SK-N-SH (cell line): ENCODE data around the gene OSBPL8. TPM values are rescaled to one million over a fixed set of nuclear protein-coding genes. Genes with fewer than 3 reads are reported as not detected.

Experiments used
- CTCF ChIA-PET: fragments of 300-600, 350-600 bp; formaldehyde crosslinking; extraction: SDS; loops from one replicate; lab custom pipeline; 2021; lab: Yijun Ruan, JAX
- POLR2A ChIA-PET: fragments of 350-600 bp; sonication (Branson Sonifier 250); formaldehyde crosslinking; extraction: SDS; loops from one replicate; lab custom pipeline; 2020; ENCODE audit warnings: antibody characterized with exemption, inconsistent platforms; lab: Yijun Ruan, JAX
- DNase-seq: peaks from one replicate; pipeline ENCODE4 v3.0.0; 2012
- H2AFZ ChIP-seq: fragments of 200-600 bp; sonication (generic); 2 replicates; pipeline ENCODE4 v1.8.1; 2016; ENCODE audit warnings: antibody characterized with exemption, mild to moderate bottlenecking, low read depth
- H3F3A ChIP-seq: fragments of 200-600 bp; sonication (generic); replicated peaks from 2 replicates; pipeline ENCODE3; 2016; ENCODE audit warnings: antibody characterized with exemption, mild to moderate bottlenecking; ENCODE audit not compliant: insufficient read depth
- H3K27ac ChIP-seq, 2 experiments: fragments of 200-500 bp in 1 of 2; fragments of 200-600 bp in 1 of 2; sonication (Bioruptor generic) in 1 of 2; sonication (generic), shearing (Covaris generic) in 1 of 2; 2 replicates each; pipeline versions ENCODE4 v1.5.1 to v1.6.1; 2014 to 2016; ENCODE audit warnings: low read depth in 2 of 2, inconsistent platforms in 1 of 2, low read length in 1 of 2, mild to moderate bottlenecking in 1 of 2, mixed read lengths in 1 of 2
- H3K27me3 ChIP-seq: fragments of 200-600 bp; sonication (generic), shearing (Covaris generic); 2 replicates; pipeline ENCODE4 v1.6.1; 2016; ENCODE audit warnings: mixed run types; ENCODE audit not compliant: insufficient read depth
- H3K36me3 ChIP-seq, 2 experiments: fragments of 200-500 bp in 1 of 2; fragments of 200-600 bp in 1 of 2; sonication (Bioruptor generic) in 1 of 2; sonication (generic) in 1 of 2; replicated peaks in 1 of 2; 2 replicates each; pipeline versions ENCODE3 to v1.5.1; 2014 to 2016; ENCODE audit warnings: low read length in 1 of 2, mild to moderate bottlenecking in 1 of 2; ENCODE audit not compliant: insufficient read depth in 2 of 2, control insufficient read depth in 1 of 2
- H3K4me1 ChIP-seq, 2 experiments: fragments of 200-500 bp in 1 of 2; fragments of 200-600 bp in 1 of 2; sonication (Bioruptor generic) in 1 of 2; sonication (generic), shearing (Covaris generic) in 1 of 2; 2 replicates each; pipeline versions ENCODE4 v1.5.1 to v1.6.1; 2014 to 2016; ENCODE audit warnings: low read depth in 1 of 2, low read length in 1 of 2, mixed run types in 1 of 2; ENCODE audit not compliant: insufficient read depth in 2 of 2, control insufficient read depth in 1 of 2
- H3K4me2 ChIP-seq: fragments of 200-600 bp; sonication (generic), shearing (Covaris generic); 2 replicates; pipeline ENCODE4 v1.6.1; 2017; ENCODE audit warnings: mixed run types
- H3K4me3 ChIP-seq, 2 experiments: fragments of 200-500 bp in 1 of 2; fragments of 200-600 bp in 1 of 2; sonication (Bioruptor generic) in 1 of 2; sonication (generic), shearing (Covaris generic) in 1 of 2; 2 replicates each; pipeline versions ENCODE4 v1.5.1 to v1.8.1; 2014 to 2016; ENCODE audit warnings: low read depth in 2 of 2, inconsistent platforms in 1 of 2, low read length in 1 of 2, mild to moderate bottlenecking in 1 of 2, mixed read lengths in 1 of 2, moderate library complexity in 1 of 2
- H3K79me2 ChIP-seq: fragments of 200-600 bp; sonication (generic); 2 replicates; pipeline ENCODE4 v1.8.1; 2017; ENCODE audit warnings: mild to moderate bottlenecking; ENCODE audit not compliant: insufficient read depth
- H3K9ac ChIP-seq: fragments of 200-600 bp; sonication (generic); 2 replicates; pipeline ENCODE4 v1.6.1; 2017; ENCODE audit warnings: mixed run types
- H3K9me2 ChIP-seq: fragments of 200-600 bp; sonication (generic); 2 replicates; pipeline ENCODE4 v1.6.1; 2017; ENCODE audit warnings: mixed run types
- H3K9me3 ChIP-seq: fragments of 200-600 bp; sonication (generic); 2 replicates; pipeline ENCODE4 v1.6.1; 2017; ENCODE audit warnings: mixed run types, mild to moderate bottlenecking, moderate library complexity
- H4K20me1 ChIP-seq: fragments of 200-600 bp; sonication (generic); 2 replicates; pipeline ENCODE4 v1.6.1; 2017; ENCODE audit warnings: mild to moderate bottlenecking, mixed run types; ENCODE audit not compliant: insufficient read depth
- ELF1 ChIP-seq: IDR thresholded peaks from 2 replicates; pipeline ENCODE4 v1.4.0; 2012
- EP300 ChIP-seq, 2 experiments: IDR thresholded peaks; 2 replicates each; pipeline versions ENCODE4 v1.4.0 to v1.6.1; 2012; ENCODE audit warnings: borderline replicate concordance in 1 of 2, low read depth in 1 of 2, low read length in 1 of 2
- EZH2phosphoT487 ChIP-seq: fragments of 200-600 bp; sonication (generic); IDR thresholded peaks from 2 replicates; pipeline ENCODE4 v1.6.1; 2017; ENCODE audit warnings: low read depth, mixed run types, mild to moderate bottlenecking, antibody characterized with exemption, moderate library complexity, borderline replicate concordance
- JUND ChIP-seq: IDR thresholded peaks from 2 replicates; pipeline ENCODE4 v1.4.0; 2012
- MEF2A ChIP-seq: IDR thresholded peaks from 2 replicates; pipeline ENCODE4 v1.4.0; 2012; ENCODE audit warnings: low read depth, borderline replicate concordance
- RAD21 ChIP-seq: IDR thresholded peaks from 2 replicates; pipeline ENCODE4 v1.6.1; 2012; ENCODE audit warnings: mild to moderate bottlenecking, low read length
- SIN3A ChIP-seq: IDR thresholded peaks from 2 replicates; pipeline ENCODE4 v1.6.1; 2012; ENCODE audit warnings: low read depth, mild to moderate bottlenecking, low read length, moderate library complexity, borderline replicate concordance
- YY1 ChIP-seq: IDR thresholded peaks from 2 replicates; pipeline ENCODE4 v1.4.0; 2012; ENCODE audit warnings: low read depth, mild to moderate bottlenecking
- WGBS: methylation state at CpG from one replicate; pipeline ENCODE4 v1.1.6; 2017; ENCODE audit warnings: low lambda C conversion rate; 5-methylcytosine and 5-hydroxymethylcytosine counted together
- polyA plus RNA-seq, 3 experiments: library from polyadenylated mRNA; depleted of rRNA; stranded (reverse); fragments of >200 nt; gene quantifications; 2 replicates each; pipeline ENCODE4 v1.2.3, GENCODE V29; 2012
- TF ChIP-seq, protein P1 (sequence below): IDR thresholded peaks from 2 replicates; pipeline ENCODE4 v1.6.1; 2012; ENCODE audit warnings: mild to moderate bottlenecking, low read depth, low read length, moderate library complexity
- TF ChIP-seq, protein P2 (sequence below): IDR thresholded peaks from 2 replicates; pipeline ENCODE4; 2012
- TF ChIP-seq, protein P3 (sequence below): fragments of 150-350 bp; IDR thresholded peaks from 2 replicates; pipeline ENCODE4 v1.6.1; 2017; ENCODE audit warnings: antibody characterized with exemption, low read length, low read depth, borderline replicate concordance

OSBPL8 gene
- polyA plus RNA-seq, 1 of the 3 experiments (the other 2 are of a cell fraction) = 10.6 TPM

DNA sequence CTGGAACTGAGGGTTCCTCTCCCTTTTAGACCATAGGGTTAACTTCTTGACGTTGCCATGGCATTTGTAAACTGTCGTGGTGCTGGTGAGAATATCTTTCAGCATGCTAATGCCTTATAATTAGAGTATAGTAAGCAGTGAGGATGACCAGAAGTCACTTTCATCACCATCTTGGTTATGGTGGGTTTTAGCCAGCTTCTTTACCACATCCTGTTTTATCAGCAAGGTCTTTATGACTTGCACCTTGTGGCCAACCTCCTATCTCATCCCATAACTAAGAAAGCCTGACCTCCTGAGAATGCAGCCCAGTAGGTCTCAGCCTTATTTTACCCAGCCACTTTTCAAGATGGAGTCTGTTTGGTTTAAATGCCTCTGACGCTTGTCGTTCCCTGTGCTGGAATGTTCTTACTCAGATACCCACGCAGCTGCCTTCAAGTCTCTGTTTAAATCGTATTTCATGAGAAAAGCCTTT is 255.5 kb downstream of the OSBPL8 start:
- Histone ChIP-seq H3K9me2 (no peaks in the 10 kb centered on the region), H4K20me1 (no peaks in the 10 kb centered on the region), H2AFZ (no peak overlapping the region), H3K9me3 (no peaks in the 10 kb centered on the region), H3K27me3 (no peaks in the 10 kb centered on the region), H3K27ac (peak overlapping the region in 1 of 2 experiments; percentile 21; a peak in 1 of 4 replicates), H3K4me3 (no peak overlapping the region), H3K4me2 (no peak overlapping the region; the same call in 1 of the 2 replicates), H3K9ac (no peak overlapping the region), H3K79me2 (no peaks in the 10 kb centered on the region), H3K4me1 (peaks cover 0 to 4% of the 10 kb centered on the region in 2 experiments; a peak in 1 of 4 replicates), H3K36me3 (peaks cover 0 to 25% of the 10 kb centered on the region in 2 experiments), H3F3A (peaks cover 16% of the 10 kb centered on the region)
- 76% methylated on average over 6 of the region's 6 CpGs for WGBS
- DNase-seq = no peak
- CTCF ChIA-PET = no interaction called here
- POLR2A ChIA-PET = no interaction called here
- TF ChIP-seq MEF2A (no peak), YY1 (no peak), EZH2phosphoT487 (no peak), SIN3A (no peak), RAD21 (no peak), JUND (no peak), ELF1 (no peak)
- TF ChIP-seq, protein P1, sequence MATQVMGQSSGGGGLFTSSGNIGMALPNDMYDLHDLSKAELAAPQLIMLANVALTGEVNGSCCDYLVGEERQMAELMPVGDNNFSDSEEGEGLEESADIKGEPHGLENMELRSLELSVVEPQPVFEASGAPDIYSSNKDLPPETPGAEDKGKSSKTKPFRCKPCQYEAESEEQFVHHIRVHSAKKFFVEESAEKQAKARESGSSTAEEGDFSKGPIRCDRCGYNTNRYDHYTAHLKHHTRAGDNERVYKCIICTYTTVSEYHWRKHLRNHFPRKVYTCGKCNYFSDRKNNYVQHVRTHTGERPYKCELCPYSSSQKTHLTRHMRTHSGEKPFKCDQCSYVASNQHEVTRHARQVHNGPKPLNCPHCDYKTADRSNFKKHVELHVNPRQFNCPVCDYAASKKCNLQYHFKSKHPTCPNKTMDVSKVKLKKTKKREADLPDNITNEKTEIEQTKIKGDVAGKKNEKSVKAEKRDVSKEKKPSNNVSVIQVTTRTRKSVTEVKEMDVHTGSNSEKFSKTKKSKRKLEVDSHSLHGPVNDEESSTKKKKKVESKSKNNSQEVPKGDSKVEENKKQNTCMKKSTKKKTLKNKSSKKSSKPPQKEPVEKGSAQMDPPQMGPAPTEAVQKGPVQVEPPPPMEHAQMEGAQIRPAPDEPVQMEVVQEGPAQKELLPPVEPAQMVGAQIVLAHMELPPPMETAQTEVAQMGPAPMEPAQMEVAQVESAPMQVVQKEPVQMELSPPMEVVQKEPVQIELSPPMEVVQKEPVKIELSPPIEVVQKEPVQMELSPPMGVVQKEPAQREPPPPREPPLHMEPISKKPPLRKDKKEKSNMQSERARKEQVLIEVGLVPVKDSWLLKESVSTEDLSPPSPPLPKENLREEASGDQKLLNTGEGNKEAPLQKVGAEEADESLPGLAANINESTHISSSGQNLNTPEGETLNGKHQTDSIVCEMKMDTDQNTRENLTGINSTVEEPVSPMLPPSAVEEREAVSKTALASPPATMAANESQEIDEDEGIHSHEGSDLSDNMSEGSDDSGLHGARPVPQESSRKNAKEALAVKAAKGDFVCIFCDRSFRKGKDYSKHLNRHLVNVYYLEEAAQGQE = no peak
- TF ChIP-seq, protein P2, sequence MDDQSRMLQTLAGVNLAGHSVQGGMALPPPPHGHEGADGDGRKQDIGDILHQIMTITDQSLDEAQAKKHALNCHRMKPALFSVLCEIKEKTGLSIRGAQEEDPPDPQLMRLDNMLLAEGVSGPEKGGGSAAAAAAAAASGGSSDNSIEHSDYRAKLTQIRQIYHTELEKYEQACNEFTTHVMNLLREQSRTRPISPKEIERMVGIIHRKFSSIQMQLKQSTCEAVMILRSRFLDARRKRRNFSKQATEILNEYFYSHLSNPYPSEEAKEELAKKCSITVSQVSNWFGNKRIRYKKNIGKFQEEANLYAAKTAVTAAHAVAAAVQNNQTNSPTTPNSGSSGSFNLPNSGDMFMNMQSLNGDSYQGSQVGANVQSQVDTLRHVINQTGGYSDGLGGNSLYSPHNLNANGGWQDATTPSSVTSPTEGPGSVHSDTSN = no peak

DNA sequence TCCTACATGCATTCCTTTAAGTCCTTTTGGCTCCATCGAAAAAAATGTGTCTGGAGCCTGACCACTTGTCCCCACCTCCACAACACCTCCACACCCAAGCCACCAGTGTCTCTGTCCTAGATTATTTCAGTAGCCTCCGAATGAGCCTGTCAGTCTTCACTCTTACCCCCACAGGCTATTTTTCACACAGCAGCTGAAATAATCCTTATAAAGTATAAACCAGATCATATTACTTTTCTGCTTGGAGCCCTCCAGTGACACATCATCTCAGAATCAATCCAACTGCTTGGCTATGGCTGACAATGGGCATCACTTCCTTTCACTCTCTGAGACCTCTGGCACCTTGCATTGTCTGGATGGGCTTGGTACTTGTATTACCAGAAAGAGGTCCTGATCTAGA is 256.2 kb downstream of the OSBPL8 start:
- TF ChIP-seq, protein P3, sequence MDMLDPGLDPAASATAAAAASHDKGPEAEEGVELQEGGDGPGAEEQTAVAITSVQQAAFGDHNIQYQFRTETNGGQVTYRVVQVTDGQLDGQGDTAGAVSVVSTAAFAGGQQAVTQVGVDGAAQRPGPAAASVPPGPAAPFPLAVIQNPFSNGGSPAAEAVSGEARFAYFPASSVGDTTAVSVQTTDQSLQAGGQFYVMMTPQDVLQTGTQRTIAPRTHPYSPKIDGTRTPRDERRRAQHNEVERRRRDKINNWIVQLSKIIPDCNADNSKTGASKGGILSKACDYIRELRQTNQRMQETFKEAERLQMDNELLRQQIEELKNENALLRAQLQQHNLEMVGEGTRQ = no peak
- no peak for TF ChIP-seq EP300 (IDR thresholded peaks at IDR 0.05; ENCODE audit: borderline replicate concordance in 1 of 2, low read depth in 1 of 2, low read length in 1 of 2)
- TF ChIP-seq, protein P2 = 0 out of 2 replicates have a peak, but pooled peaks have one; percentile 12
- H3K27ac ChIP-seq = peak overlapping the region in 1 of 2 experiments; percentile 21; a peak in 1 of 4 replicates
- H3K36me3 ChIP-seq = peaks cover 0 to 19% of the 10 kb centered on the region in 2 experiments
- no peaks in the 10 kb centered on the region for H3K9me2 ChIP-seq
- DNase-seq = no peak
- H3K4me3 ChIP-seq = no peak overlapping the region
- no peaks in the 10 kb centered on the region for H3K9me3 ChIP-seq
- H2AFZ ChIP-seq = no peak overlapping the region
- 23% methylated on average over 2 of the region's 2 CpGs for WGBS
- H3F3A ChIP-seq = peaks cover 9% of the 10 kb centered on the region
- H3K79me2 ChIP-seq = no peaks in the 10 kb centered on the region
- H3K4me1 ChIP-seq = peaks cover 0 to 4% of the 10 kb centered on the region in 2 experiments; a peak in 1 of 4 replicates
- POLR2A ChIA-PET = no interaction called here
- no peak overlapping the region; the same call in 1 of the 2 replicates for H3K4me2 ChIP-seq
- CTCF ChIA-PET = interaction anchor here (0.6 kb wide), 1 partner anchor 12 kb away, joined by 3 read pairs; no protein-coding TSS in a partner anchor
- H3K27me3 ChIP-seq = no peaks in the 10 kb centered on the region
- H3K9ac ChIP-seq = no peak overlapping the region
- no peaks in the 10 kb centered on the region for H4K20me1 ChIP-seq
